ENCODE results near the gene NKD1.

Gene NKD1

GRCh38 chr16:50537533-50538290 is 10.5 kb upstream of the NKD1 start:
- no peak for DNase-seq (ENCODE audit: low read depth)

- no peak for DNase-seq (ENCODE audit: low read depth)
These were observed 9.7 kb upstream of the NKD1 start for GRCh38 chr16:50538411-50539052.

GRCh38 chr16:50539053-50539695 is 9.0 kb upstream of the NKD1 start:
- no peak for DNase-seq (ENCODE audit: low read depth)

- no peak for DNase-seq (ENCODE audit: low read depth)
These were observed 8.1 kb upstream of the NKD1 start for GRCh38 chr16:50539822-50540710.

GRCh38 chr16:50540711-50541007 is 7.5 kb upstream of the NKD1 start:
- no peak for DNase-seq (ENCODE audit: low read depth)

- DNase-seq (ENCODE audit: low read depth), result no peak
These were observed 5.5 kb upstream of the NKD1 start for GRCh38 chr16:50542703-50543102.

- DNase-seq (ENCODE audit: low read depth), result no peak
These were observed 2.1 kb upstream of the NKD1 start for GRCh38 chr16:50546125-50546524.

GRCh38 chr16:50547340-50548124 is 664 bp upstream of the NKD1 start:
- DNase-seq (ENCODE audit: low read depth), result peak; percentile 27

GRCh38 chr16:50548909-50549560 is 839 bp downstream of the NKD1 start:
- DNase-seq (ENCODE audit: low read depth), result no peak

- no peak for DNase-seq (ENCODE audit: low read depth)
These were observed 1.3 kb downstream of the NKD1 start for GRCh38 chr16:50549561-50549915.

GRCh38 chr16:50550035-50550434 is 1.8 kb downstream of the NKD1 start:
- DNase-seq (ENCODE audit: low read depth), result no peak

- no peak for DNase-seq (ENCODE audit: low read depth)
These were observed 2.9 kb downstream of the NKD1 start for GRCh38 chr16:50550866-50551641.

GRCh38 chr16:50552476-50553101 is 4.4 kb downstream of the NKD1 start:
- DNase-seq (ENCODE audit: low read depth), result no peak

GRCh38 chr16:50553182-50553710 is 5.0 kb downstream of the NKD1 start:
- no peak for DNase-seq (ENCODE audit: low read depth)

GRCh38 chr16:50553731-50554360 is 5.7 kb downstream of the NKD1 start:
- no peak for DNase-seq (ENCODE audit: low read depth)

- DNase-seq (ENCODE audit: low read depth), result no peak
These were observed 7.2 kb downstream of the NKD1 start for GRCh38 chr16:50555269-50555875.

GRCh38 chr16:50555952-50556673 is 7.9 kb downstream of the NKD1 start:
- no peak for DNase-seq (ENCODE audit: low read depth)

- no peak for DNase-seq (ENCODE audit: low read depth)
These were observed 8.8 kb downstream of the NKD1 start for GRCh38 chr16:50557046-50557445.
